H1 (cell line): ENCODE results near the gene ALDH1A3. TPM values are rescaled to one million over a fixed set of nuclear protein-coding genes. Genes with fewer than 3 reads are reported as not detected.

Source experiments
- CREB1 ChIP-seq: IDR thresholded peaks from 2 replicates; pipeline ENCODE4 v1.6.1; 2012; ENCODE audit warnings: inconsistent platforms
- CTBP2 ChIP-seq: IDR thresholded peaks from 2 replicates; pipeline ENCODE4 v1.7.0; 2011; ENCODE audit warnings: borderline replicate concordance, mild to moderate bottlenecking, moderate library complexity, mixed read lengths, low read length; ENCODE audit not compliant: insufficient read depth, insufficient read length
- KDM5A ChIP-seq: fragments of 200-600 bp; IDR thresholded peaks from 2 replicates; pipeline ENCODE4 v1.7.1; 2012; ENCODE audit warnings: mild to moderate bottlenecking, low read length, inconsistent platforms, mixed read lengths
- POU5F1 ChIP-seq: IDR thresholded peaks from 2 replicates; pipeline ENCODE4 v1.6.1; 2011; ENCODE audit warnings: low read depth, mild to moderate bottlenecking, low read length, moderate library complexity
- SIRT6 ChIP-seq: IDR thresholded peaks from one replicate; pipeline ENCODE4 v1.7.1; 2012; ENCODE audit warnings: low read length, inconsistent platforms
- polyA plus RNA-seq, 7 experiments: library from polyadenylated mRNA; depleted of rRNA in 3 of 7; stranded (reverse) in 5 of 7; unstranded in 2 of 7; fragments of >200 nt in 5 of 7; fragments of 200-250 nt in 2 of 7; gene quantifications; 1 replicate in 5 of 7; 2 replicates in 1 of 7; 4 replicates in 1 of 7; pipeline versions ENCODE4 v1.2.1 to v1.2.3, GENCODE V29; 2011 to 2013; ENCODE audit warnings: missing spikeins in 2 of 7, mixed read lengths in 2 of 7
- total RNA-seq: library from RNA; stranded (reverse); fragmentation: NEBNext Ultra II Directional; extraction: Animal tissue kit (Norgen Biotek cat#: 25700); gene quantifications from 2 replicates; pipeline ENCODE4 v1.2.1, GENCODE V29; 2021

The ALDH1A3 gene
- total and polyA plus RNA-seq, 2 of the 8 experiments (the other 6 are each of a cell fraction or from before 2014, with no cell fraction given), result 2.2 to 5.5 TPM

- TF ChIP-seq KDM5A, result no peak
- no peak for TF ChIP-seq SIRT6
- no peak for TF ChIP-seq CTBP2
- TF ChIP-seq CREB1, result no peak
- no peak for TF ChIP-seq POU5F1
Measured at GRCh38 chr15:100841426-100841825, 38.2 kb upstream of the ALDH1A3 start (continued).
